Measurements from ENCODE around the gene DEFB126. TPM values are rescaled to one million over a fixed set of nuclear protein-coding genes. Genes with fewer than 3 reads are reported as not detected.

The DEFB126 gene
- total and polyA plus RNA-seq, 4 donors, result not detected

GRCh38 chr20:187733-188132 lies 45.3 kb downstream of the DEFB126 start:
- no peak for TF ChIP-seq EGR1 (IDR thresholded peaks at IDR 0.05; ENCODE audit: low read depth in 2 of 2)
- TF ChIP-seq ZBTB33 (IDR thresholded peaks at IDR 0.05), result no peak
- TF ChIP-seq RXRA (IDR thresholded peaks at IDR 0.05), result no peak
- no peak for TF ChIP-seq FOXA2 (IDR thresholded peaks at IDR 0.05)
- no peak for TF ChIP-seq YY1 (IDR thresholded peaks at IDR 0.05)
- no peak for TF ChIP-seq MAX (IDR thresholded peaks at IDR 0.05)
- Histone ChIP-seq H3K4me3 (ENCODE audit: low read depth in 1 of 3, low read length in 3 of 3) (no peak overlapping the region), H3K27ac (ENCODE audit: low read depth in 1 of 2, low read length in 2 of 2) (no peak overlapping the region), H3K27me3 (ENCODE audit: control insufficient read depth in 4 of 4, insufficient read depth in 4 of 4, low read length in 3 of 4) (peaks cover 0 to 4% (median 1%) of the 10 kb centered on the region in 4 donors), H3K36me3 (ENCODE audit: control insufficient read depth in 4 of 4, insufficient read depth in 3 of 4, low read depth in 1 of 4, low read length in 3 of 4) (no peaks in the 10 kb centered on the region), H3K9me3 (ENCODE audit: control insufficient read depth in 4 of 4, low read length in 3 of 4) (peaks cover 0 to 3% (median 0%) of the 10 kb centered on the region in 4 donors), H3K9ac (ENCODE audit: low read depth in 1 of 2, low read length in 2 of 2) (no peak overlapping the region), H3K4me1 (ENCODE audit: control insufficient read depth in 4 of 4, insufficient read depth in 4 of 4, low read length in 3 of 4) (no peaks in the 10 kb centered on the region)
- 60% methylated on average over 2 of the region's 2 CpGs for WGBS
- DNase-seq (ENCODE audit: low spot score), result no peak

- no peak within 1 kb of the TSS for H3K9ac ChIP-seq (ENCODE audit: low read depth in 1 of 2, low read length in 2 of 2)
- no peaks in the 10 kb centered on the region for H3K9me3 ChIP-seq (ENCODE audit: control insufficient read depth in 4 of 4, low read length in 3 of 4)
- 58% methylated on average over 7 of the region's 7 CpGs for WGBS
- H3K27ac ChIP-seq (ENCODE audit: low read depth in 1 of 2, low read length in 2 of 2), result no peak within 1 kb of the TSS
- DNase-seq (ENCODE audit: low spot score), result no peak
- no peaks in the 10 kb centered on the region for H3K4me1 ChIP-seq (ENCODE audit: control insufficient read depth in 4 of 4, insufficient read depth in 4 of 4, low read length in 3 of 4)
- H3K4me3 ChIP-seq (ENCODE audit: low read depth in 1 of 3, low read length in 3 of 3), result no peak within 1 kb of the TSS
- H3K36me3 ChIP-seq (ENCODE audit: control insufficient read depth in 4 of 4, insufficient read depth in 3 of 4, low read depth in 1 of 4, low read length in 3 of 4), result no peaks in the 10 kb centered on the region
- peaks cover 0 to 4% (median 1%) of the 10 kb centered on the region in 4 donors for H3K27me3 ChIP-seq (ENCODE audit: control insufficient read depth in 4 of 4, insufficient read depth in 4 of 4, low read length in 3 of 4)
- TF ChIP-seq ATF3 (IDR thresholded peaks at IDR 0.05) (no peak), HNF4A (conservative IDR thresholded peaks at IDR 0.05) (no peak), REST (IDR thresholded peaks at IDR 0.05) (no peak), YY1 (IDR thresholded peaks at IDR 0.05) (no peak), TAF1 (conservative IDR thresholded peaks at IDR 0.05) (no peak), FOXA2 (IDR thresholded peaks at IDR 0.05) (no peak), NR2F2 (IDR thresholded peaks at IDR 0.05) (no peak), SP1 (IDR thresholded peaks at IDR 0.05) (no peak), JUND (IDR thresholded peaks at IDR 0.05) (no peak), RXRA (IDR thresholded peaks at IDR 0.05) (no peak), EGR1 (IDR thresholded peaks at IDR 0.05; ENCODE audit: low read depth in 2 of 2) (no peak), GABPA (IDR thresholded peaks at IDR 0.05 in 1 of 2, conservative IDR thresholded peaks at IDR 0.05 in 1 of 2) (no peak), FOXA1 (IDR thresholded peaks at IDR 0.05) (no peak), RAD21 (IDR thresholded peaks at IDR 0.05) (no peak)
Observed at GRCh38 chr20:189611-190010, 47.2 kb downstream of the DEFB126 start, which contains the start of gene DEFB128. Gene DEFB128, minus strand, starts transcription at chr20:189711. Its CDS starts 88 bp downstream, at chr20:189623.

Other genes starting within 250 kb of the DEFB126 start
- gene DEFB125, start 54.9 kb upstream of the DEFB126 start, total RNA-seq, result not detected
- gene DEFB125, start 54.9 kb upstream of the DEFB126 start, polyA plus RNA-seq, result not detected
- gene DEFB127, start 14.9 kb downstream of the DEFB126 start, total RNA-seq, result not detected
- not detected for gene DEFB127, start 14.9 kb downstream of the DEFB126 start, polyA plus RNA-seq
- not detected for gene DEFB128, start 47.1 kb downstream of the DEFB126 start, total RNA-seq
- not detected for gene DEFB128, start 47.1 kb downstream of the DEFB126 start, polyA plus RNA-seq
- gene DEFB129, start 84.7 kb downstream of the DEFB126 start, total RNA-seq, result not detected
- not detected for gene DEFB129, start 84.7 kb downstream of the DEFB126 start, polyA plus RNA-seq
- under 1 TPM in 1 of 2 donors, not detected in 1; 0.08 TPM for gene DEFB132, start 115.1 kb downstream of the DEFB126 start, total RNA-seq
- under 1 TPM in 1 of 2 donors, not detected in 1; 0.08 TPM for gene DEFB132, start 115.1 kb downstream of the DEFB126 start, polyA plus RNA-seq
- gene C20orf96, start 148.2 kb downstream of the DEFB126 start, total RNA-seq, result 1 to 10 TPM; 1.2 to 2.2 TPM
- gene C20orf96, start 148.2 kb downstream of the DEFB126 start, polyA plus RNA-seq, result 1 to 10 TPM in 1 of 2 donors, under 1 TPM in 1; 0.70 to 2.6 TPM
- gene ZCCHC3, start 155.0 kb downstream of the DEFB126 start, total RNA-seq, result 10 to 100 TPM in 1 of 2 donors, 1 to 10 TPM in 1; 6.2 to 22.1 TPM
- 1 to 10 TPM; 2.4 to 5.0 TPM for gene ZCCHC3, start 155.0 kb downstream of the DEFB126 start, polyA plus RNA-seq
- gene SOX12, start 183.0 kb downstream of the DEFB126 start, total RNA-seq, result 1 to 10 TPM in 1 of 2 donors, under 1 TPM in 1; 0.67 to 4.2 TPM
- 1 to 10 TPM; 1.3 to 2.0 TPM for gene SOX12, start 183.0 kb downstream of the DEFB126 start, polyA plus RNA-seq
- gene NRSN2, start 204.5 kb downstream of the DEFB126 start, total RNA-seq, result 10 to 100 TPM in 1 of 2 donors, 1 to 10 TPM in 1; 1.9 to 12.0 TPM
- gene NRSN2, start 204.5 kb downstream of the DEFB126 start, polyA plus RNA-seq, result 1 to 10 TPM; 3.5 to 6.0 TPM
- gene TRIB3, start 238.2 kb downstream of the DEFB126 start, total RNA-seq, result 10 to 100 TPM in 1 of 2 donors, 1 to 10 TPM in 1; 4.8 to 36.3 TPM
- gene TRIB3, start 238.2 kb downstream of the DEFB126 start, polyA plus RNA-seq, result 10 to 100 TPM; 41.2 to 63.1 TPM